ENCODE data around the gene POU3F4.

POU3F4 gene

DNA sequence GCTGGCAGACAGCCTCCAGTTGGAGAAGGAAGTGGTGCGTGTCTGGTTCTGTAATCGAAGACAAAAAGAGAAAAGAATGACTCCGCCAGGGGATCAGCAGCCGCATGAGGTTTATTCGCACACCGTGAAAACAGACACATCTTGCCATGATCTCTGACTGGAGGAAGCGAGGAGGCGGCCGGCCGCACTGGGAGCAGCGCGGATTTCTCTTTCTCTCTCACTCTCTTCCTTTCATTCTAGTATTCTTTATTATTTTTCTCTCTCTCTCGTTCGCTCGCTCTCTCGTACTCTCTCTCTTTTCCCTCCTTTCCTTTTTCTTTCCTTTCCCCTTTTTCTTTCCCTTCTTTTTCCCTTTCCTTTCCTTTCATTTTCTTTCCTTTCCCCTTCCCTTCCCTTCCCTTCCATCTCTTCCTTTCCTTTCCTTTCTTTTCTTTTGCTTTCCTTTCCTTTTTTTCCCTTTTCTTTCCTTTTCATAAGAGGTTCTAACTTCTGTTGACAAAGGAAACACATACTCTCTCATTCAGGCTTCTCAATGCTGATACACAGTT, 1.2 kb downstream of the POU3F4 start:
- Histone ChIP-seq H3K4me1 (ENCODE audit: control insufficient read depth, low read length) (no peaks in the 10 kb centered on the region), H3K27ac (ENCODE audit: low read depth, low read length) (no peak overlapping the region), H3K4me3 (ENCODE audit: low read length) (no peak overlapping the region), H3K36me3 (ENCODE audit: control insufficient read depth, low read length) (no peaks in the 10 kb centered on the region), H3K4me2 (ENCODE audit: low read length) (no peak overlapping the region), H3K9me3 (ENCODE audit: control insufficient read depth, insufficient read depth, low read length) (no peaks in the 10 kb centered on the region), H3K79me2 (ENCODE audit: control insufficient read depth, low read length) (no peaks in the 10 kb centered on the region), H3F3A (ENCODE audit: control insufficient read depth, insufficient read depth) (no peaks in the 10 kb centered on the region), H3K27me3 (ENCODE audit: control insufficient read depth, low read length) (no peaks in the 10 kb centered on the region), H4K20me1 (ENCODE audit: control insufficient read depth, insufficient read depth, low read depth, low read length) (no peaks in the 10 kb centered on the region), H3K9me2 (replicated peaks; ENCODE audit: control insufficient read depth, low read length) (no peaks in the 10 kb centered on the region)
- TF ChIP-seq EZH2phosphoT487 (IDR thresholded peaks at IDR 0.05; ENCODE audit: borderline replicate concordance, low read length) = no peak
- TF ChIP-seq, protein P1, sequence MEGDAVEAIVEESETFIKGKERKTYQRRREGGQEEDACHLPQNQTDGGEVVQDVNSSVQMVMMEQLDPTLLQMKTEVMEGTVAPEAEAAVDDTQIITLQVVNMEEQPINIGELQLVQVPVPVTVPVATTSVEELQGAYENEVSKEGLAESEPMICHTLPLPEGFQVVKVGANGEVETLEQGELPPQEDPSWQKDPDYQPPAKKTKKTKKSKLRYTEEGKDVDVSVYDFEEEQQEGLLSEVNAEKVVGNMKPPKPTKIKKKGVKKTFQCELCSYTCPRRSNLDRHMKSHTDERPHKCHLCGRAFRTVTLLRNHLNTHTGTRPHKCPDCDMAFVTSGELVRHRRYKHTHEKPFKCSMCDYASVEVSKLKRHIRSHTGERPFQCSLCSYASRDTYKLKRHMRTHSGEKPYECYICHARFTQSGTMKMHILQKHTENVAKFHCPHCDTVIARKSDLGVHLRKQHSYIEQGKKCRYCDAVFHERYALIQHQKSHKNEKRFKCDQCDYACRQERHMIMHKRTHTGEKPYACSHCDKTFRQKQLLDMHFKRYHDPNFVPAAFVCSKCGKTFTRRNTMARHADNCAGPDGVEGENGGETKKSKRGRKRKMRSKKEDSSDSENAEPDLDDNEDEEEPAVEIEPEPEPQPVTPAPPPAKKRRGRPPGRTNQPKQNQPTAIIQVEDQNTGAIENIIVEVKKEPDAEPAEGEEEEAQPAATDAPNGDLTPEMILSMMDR (IDR thresholded peaks at IDR 0.05; ENCODE audit: low read depth, low read length, poor library complexity, severe bottlenecking) = no peak

DNA sequence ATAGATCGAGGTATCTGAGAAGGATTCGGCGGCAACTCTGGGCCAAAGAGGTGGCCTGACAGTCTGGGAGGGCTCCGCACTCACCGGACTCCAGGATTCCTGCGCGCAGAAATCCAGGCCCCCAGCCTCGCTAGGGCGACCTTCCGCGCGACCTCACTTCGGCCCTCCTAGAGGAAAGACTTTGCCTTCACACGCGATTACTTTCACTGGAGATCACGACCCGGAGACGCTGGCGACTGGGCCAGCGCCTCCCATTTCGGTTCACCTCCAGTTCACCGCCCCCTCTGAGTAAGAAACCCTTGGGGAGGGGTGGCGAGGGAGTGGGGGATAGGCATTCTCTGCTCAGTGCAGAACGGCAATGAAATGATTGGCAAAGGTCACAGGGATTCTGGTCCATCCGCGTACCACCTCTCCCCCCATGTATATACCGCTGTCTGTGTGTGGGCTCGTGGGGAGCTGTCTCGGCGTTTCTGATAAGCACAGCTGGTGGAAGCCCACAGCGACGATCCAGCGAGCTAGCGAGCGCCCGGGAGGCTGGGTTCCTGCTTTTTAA, 2.5 kb downstream of the POU3F4 start:
- Histone ChIP-seq H3K4me2 (ENCODE audit: low read length) (no peak overlapping the region), H3K27me3 (ENCODE audit: control insufficient read depth, low read length) (no peaks in the 10 kb centered on the region), H3K27ac (ENCODE audit: low read depth, low read length) (no peak overlapping the region), H3K9me2 (replicated peaks; ENCODE audit: control insufficient read depth, low read length) (no peaks in the 10 kb centered on the region), H3K4me3 (ENCODE audit: low read length) (no peak overlapping the region), H3K4me1 (ENCODE audit: control insufficient read depth, low read length) (no peaks in the 10 kb centered on the region), H3K9me3 (ENCODE audit: control insufficient read depth, insufficient read depth, low read length) (no peaks in the 10 kb centered on the region), H3F3A (ENCODE audit: control insufficient read depth, insufficient read depth) (no peaks in the 10 kb centered on the region), H4K20me1 (ENCODE audit: control insufficient read depth, insufficient read depth, low read depth, low read length) (no peaks in the 10 kb centered on the region), H3K36me3 (ENCODE audit: control insufficient read depth, low read length) (no peaks in the 10 kb centered on the region), H3K79me2 (ENCODE audit: control insufficient read depth, low read length) (no peaks in the 10 kb centered on the region)
- TF ChIP-seq, protein P1 (IDR thresholded peaks at IDR 0.05; ENCODE audit: low read depth, low read length, poor library complexity, severe bottlenecking) = no peak
- TF ChIP-seq EZH2phosphoT487 (IDR thresholded peaks at IDR 0.05; ENCODE audit: borderline replicate concordance, low read length) = no peak

DNA sequence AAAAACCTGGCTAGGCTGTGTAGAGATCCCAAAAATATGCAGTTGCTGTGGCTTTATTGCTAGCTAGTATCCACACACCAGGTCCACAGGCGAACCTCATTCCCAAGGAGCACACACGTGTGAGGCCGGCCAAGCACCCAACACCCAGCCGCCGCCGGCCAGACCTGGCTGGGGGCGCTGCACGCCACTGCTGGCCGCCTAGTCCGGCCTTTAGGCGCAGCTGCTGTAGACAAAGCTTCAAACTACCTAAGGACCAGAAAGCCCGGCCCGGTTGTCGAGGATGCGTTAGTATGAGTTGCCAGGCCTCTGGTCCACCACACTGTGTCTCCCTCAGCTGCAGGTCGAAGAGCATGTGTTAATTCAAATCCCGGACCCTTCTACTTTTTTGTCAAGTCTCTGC, 3.1 kb downstream of the POU3F4 start:
- Histone ChIP-seq H3K4me3 (ENCODE audit: low read length) (no peak overlapping the region), H4K20me1 (ENCODE audit: control insufficient read depth, insufficient read depth, low read depth, low read length) (no peaks in the 10 kb centered on the region), H3K36me3 (ENCODE audit: control insufficient read depth, low read length) (no peaks in the 10 kb centered on the region), H3F3A (ENCODE audit: control insufficient read depth, insufficient read depth) (no peaks in the 10 kb centered on the region), H3K27ac (ENCODE audit: low read depth, low read length) (no peak overlapping the region), H3K27me3 (ENCODE audit: control insufficient read depth, low read length) (no peaks in the 10 kb centered on the region), H3K4me1 (ENCODE audit: control insufficient read depth, low read length) (no peaks in the 10 kb centered on the region), H3K4me2 (ENCODE audit: low read length) (no peak overlapping the region), H3K9me3 (ENCODE audit: control insufficient read depth, insufficient read depth, low read length) (no peaks in the 10 kb centered on the region), H3K9me2 (replicated peaks; ENCODE audit: control insufficient read depth, low read length) (no peaks in the 10 kb centered on the region), H3K79me2 (ENCODE audit: control insufficient read depth, low read length) (no peaks in the 10 kb centered on the region)
- TF ChIP-seq EZH2phosphoT487 (IDR thresholded peaks at IDR 0.05; ENCODE audit: borderline replicate concordance, low read length) = no peak
- TF ChIP-seq, protein P1 (IDR thresholded peaks at IDR 0.05; ENCODE audit: low read depth, low read length, poor library complexity, severe bottlenecking) = no peak

Data from DOHH2 (cell line).